Trophoblast cell (in vitro differentiated cells and primary cell): ENCODE results near the gene FBXW5.
A peak's percentile ranks its signal among the peaks of the same experiment; 100 is the strongest.

Experiments
- DNase-seq, 2 donors: peaks; one replicate each; pipeline ENCODE4 v3.0.0-alpha.2; 2016
- H2AFZ ChIP-seq: 2 replicates; pipeline ENCODE4 v1.6.1; 2013; ENCODE audit warnings: low read length, moderate library complexity, mild to moderate bottlenecking; ENCODE audit not compliant: insufficient read depth, poor library complexity
- H2AK5ac ChIP-seq: 2 replicates; pipeline ENCODE4 v1.6.1; 2013; ENCODE audit warnings: mild to moderate bottlenecking, low read length
- H2BK120ac ChIP-seq: 2 replicates; pipeline ENCODE4 v1.6.1; 2013; ENCODE audit warnings: low read length, mild to moderate bottlenecking, moderate library complexity; ENCODE audit not compliant: insufficient read depth, poor library complexity
- H2BK12ac ChIP-seq: 2 replicates; pipeline ENCODE4 v1.6.1; 2013; ENCODE audit warnings: mild to moderate bottlenecking, low read length, moderate library complexity
- H2BK5ac ChIP-seq: 2 replicates; pipeline ENCODE4 v1.6.1; 2013; ENCODE audit warnings: low read length, low read depth, moderate library complexity, mild to moderate bottlenecking; ENCODE audit not compliant: poor library complexity
- H3K14ac ChIP-seq: 2 replicates; pipeline ENCODE4 v1.6.1; 2013; ENCODE audit warnings: mild to moderate bottlenecking, low read length
- H3K18ac ChIP-seq: 2 replicates; pipeline ENCODE4 v1.6.1; 2013; ENCODE audit warnings: mild to moderate bottlenecking, low read length
- H3K23ac ChIP-seq: 2 replicates; pipeline ENCODE4 v1.6.1; 2013; ENCODE audit warnings: low read length
- H3K27ac ChIP-seq: 2 replicates; pipeline ENCODE4 v1.5.1; 2013; ENCODE audit warnings: low read depth, mild to moderate bottlenecking, inconsistent platforms, low read length, moderate library complexity
- H3K27me3 ChIP-seq: 2 replicates; pipeline ENCODE4 v1.6.1; 2013; ENCODE audit warnings: inconsistent platforms, mild to moderate bottlenecking, low read length, moderate library complexity; ENCODE audit not compliant: insufficient read depth
- H3K36me3 ChIP-seq, 2 experiments: 1 replicate in 1 of 2; 2 replicates in 1 of 2; pipeline ENCODE4 v1.6.1; 2013; ENCODE audit warnings: low read length in 2 of 2, mild to moderate bottlenecking in 2 of 2, moderate library complexity in 1 of 2; ENCODE audit not compliant: insufficient read depth in 2 of 2, control insufficient read depth in 1 of 2
- H3K4ac ChIP-seq: 2 replicates; pipeline ENCODE4 v1.6.1; 2013; ENCODE audit warnings: low read depth, mild to moderate bottlenecking, low read length, moderate library complexity
- H3K4me1 ChIP-seq, 2 experiments: 1 replicate in 1 of 2; 2 replicates in 1 of 2; pipeline ENCODE4 v1.6.1; 2013; ENCODE audit warnings: low read length in 2 of 2, mild to moderate bottlenecking in 2 of 2, moderate library complexity in 1 of 2; ENCODE audit not compliant: insufficient read depth in 2 of 2, control insufficient read depth in 1 of 2
- H3K4me2 ChIP-seq: 2 replicates; pipeline ENCODE4 v1.6.1; 2013; ENCODE audit warnings: inconsistent platforms, mild to moderate bottlenecking, low read length, moderate library complexity
- H3K4me3 ChIP-seq: 2 replicates; pipeline ENCODE4 v1.5.1; 2013; ENCODE audit warnings: mild to moderate bottlenecking, low read depth, low read length, inconsistent platforms
- H3K79me1 ChIP-seq: one replicate; pipeline ENCODE4 v1.6.1; 2013; ENCODE audit warnings: low read length
- H3K79me2 ChIP-seq: 2 replicates; pipeline ENCODE4 v1.6.1; 2013; ENCODE audit warnings: low read length, mild to moderate bottlenecking; ENCODE audit not compliant: control insufficient read depth, insufficient read depth, poor library complexity
- H3K9ac ChIP-seq: 2 replicates; pipeline ENCODE4 v1.6.1; 2013; ENCODE audit warnings: mild to moderate bottlenecking, low read length
- H3K9me3 ChIP-seq: 2 replicates; pipeline ENCODE4 v1.6.1; 2013; ENCODE audit warnings: low read depth, mild to moderate bottlenecking, control low read depth, inconsistent platforms, low read length; ENCODE audit not compliant: insufficient read depth
- H4K12ac ChIP-seq: 2 replicates; pipeline ENCODE4 v1.6.1; 2013; ENCODE audit warnings: low read depth, mild to moderate bottlenecking, low read length, moderate library complexity
- H4K8ac ChIP-seq: 2 replicates; pipeline ENCODE4 v1.6.1; 2013; ENCODE audit warnings: low read depth, mild to moderate bottlenecking, low read length, moderate library complexity
- H4K91ac ChIP-seq: one replicate; pipeline ENCODE4 v1.6.1; 2013; ENCODE audit warnings: low read depth, mild to moderate bottlenecking, low read length, moderate library complexity
- WGBS: extraction: QIAGEN DNeasy Blood & Tissue Kit; methylation state at CpG from one replicate; pipeline ENCODE4 v1.1.7; 2013; ENCODE audit warnings: missing lambda C conversion rate; ENCODE audit not compliant: insufficient read length, insufficient coverage; ENCODE audit errors: extremely low coverage; 5-methylcytosine and 5-hydroxymethylcytosine counted together

FBXW5 gene

GRCh38 chr9:136952876-136953770 is 8.6 kb upstream of the FBXW5 start:
- Histone ChIP-seq H2AFZ (no peak overlapping the region), H3K4me3 (no peak overlapping the region), H3K4ac (no peak overlapping the region), H3K79me2 (peaks cover 3% of the 10 kb centered on the region), H3K4me1 (peaks cover 8 to 12% of the 10 kb centered on the region in 2 experiments), H2AK5ac (no peak overlapping the region), H3K14ac (no peak overlapping the region), H2BK5ac (no peak overlapping the region), H3K23ac (no peak overlapping the region), H3K9me3 (peaks cover 7% of the 10 kb centered on the region), H4K8ac (no peak overlapping the region), H3K4me2 (no peak overlapping the region), H4K91ac (no peak overlapping the region), H2BK12ac (no peak overlapping the region), H3K27me3 (no peaks in the 10 kb centered on the region), H3K27ac (no peak overlapping the region), H3K9ac (no peak overlapping the region), H3K18ac (no peak overlapping the region), H2BK120ac (no peak overlapping the region), H3K79me1 (peaks cover 8% of the 10 kb centered on the region), H3K36me3 (no peaks in the 10 kb centered on the region), H4K12ac (no peak overlapping the region)
- no CpG with 5 or more reads among the region's 44 CpGs for WGBS
- DNase-seq, result no peak

GRCh38 chr9:136952321-136952850 is 7.8 kb upstream of the FBXW5 start:
- Histone ChIP-seq H3K4me2 (no peak overlapping the region), H2BK12ac (no peak overlapping the region), H3K79me1 (peaks cover 8% of the 10 kb centered on the region), H3K4me3 (no peak overlapping the region), H2AFZ (no peak overlapping the region), H3K79me2 (peaks cover 3% of the 10 kb centered on the region), H3K23ac (no peak overlapping the region), H3K4ac (no peak overlapping the region), H3K9ac (no peak overlapping the region), H3K27me3 (no peaks in the 10 kb centered on the region), H3K27ac (no peak overlapping the region), H4K91ac (no peak overlapping the region), H3K9me3 (peaks cover 4% of the 10 kb centered on the region), H3K14ac (no peak overlapping the region), H4K8ac (no peak overlapping the region), H3K36me3 (no peaks in the 10 kb centered on the region), H4K12ac (no peak overlapping the region), H2AK5ac (no peak overlapping the region), H3K18ac (no peak overlapping the region), H3K4me1 (peaks cover 8 to 12% of the 10 kb centered on the region in 2 experiments), H2BK120ac (no peak overlapping the region), H2BK5ac (no peak overlapping the region)
- DNase-seq, result no peak
- WGBS, result no CpG with 5 or more reads among the region's 15 CpGs

- Histone ChIP-seq H3K4me3 (no peak within 1 kb of the TSS), H3K4me2 (no peak within 1 kb of the TSS), H3K14ac (no peak within 1 kb of the TSS), H3K4ac (no peak within 1 kb of the TSS), H4K91ac (no peak within 1 kb of the TSS), H3K23ac (no peak within 1 kb of the TSS), H3K9ac (no peak within 1 kb of the TSS), H3K79me2 (peaks cover 3% of the 10 kb centered on the region), H4K8ac (no peak within 1 kb of the TSS), H4K12ac (no peak within 1 kb of the TSS), H3K4me1 (peaks cover 8 to 12% of the 10 kb centered on the region in 2 experiments), H2AK5ac (no peak within 1 kb of the TSS), H3K27me3 (no peaks in the 10 kb centered on the region), H2BK120ac (no peak within 1 kb of the TSS), H3K36me3 (no peaks in the 10 kb centered on the region), H3K27ac (no peak within 1 kb of the TSS), H3K9me3 (peaks cover 4% of the 10 kb centered on the region), H3K79me1 (peaks cover 8% of the 10 kb centered on the region), H2AFZ (no peak within 1 kb of the TSS), H2BK5ac (no peak within 1 kb of the TSS), H3K18ac (no peak within 1 kb of the TSS), H2BK12ac (no peak within 1 kb of the TSS)
- DNase-seq, result no peak
- WGBS, result no CpG with 5 or more reads among the region's 14 CpGs
Observed at GRCh38 chr9:136951541-136952320, 7.2 kb upstream of the FBXW5 start, which contains the start of gene LCN12. Gene LCN12 (plus strand): TSS chr9:136952273. CDS start chr9:136952328, 55 bp downstream.

- Histone ChIP-seq H3K9me3 (peaks cover 1% of the 10 kb centered on the region), H2BK120ac (no peak overlapping the region), H2BK12ac (no peak overlapping the region), H3K4ac (no peak overlapping the region), H3K4me3 (no peak overlapping the region), H3K23ac (no peak overlapping the region), H3K79me2 (peaks cover 3% of the 10 kb centered on the region), H2AK5ac (no peak overlapping the region), H3K18ac (no peak overlapping the region), H3K79me1 (peaks cover 8% of the 10 kb centered on the region), H4K91ac (peak overlapping the region; percentile 88), H3K36me3 (no peaks in the 10 kb centered on the region), H3K14ac (peak overlapping the region; percentile 36), H4K8ac (peak overlapping the region; percentile 90), H3K27ac (no peak overlapping the region), H3K9ac (no peak overlapping the region), H3K27me3 (no peaks in the 10 kb centered on the region), H4K12ac (peak overlapping the region; percentile 68), H3K4me2 (peak overlapping the region; percentile 91), H2AFZ (peak overlapping the region; percentile 81), H2BK5ac (no peak overlapping the region), H3K4me1 (peaks cover 8 to 12% of the 10 kb centered on the region in 2 experiments)
- no peak for DNase-seq
- WGBS, result no CpG with 5 or more reads among the region's 9 CpGs
Observed at GRCh38 chr9:136950656-136951276, 6.2 kb upstream of the FBXW5 start.
